K562 (cell line): ENCODE data around the gene ARL14EP.

Experiments used
- CHD1 ChIP-seq: fragments of 200-600 bp; sonication (generic); IDR thresholded peaks from one replicate; pipeline ENCODE4 v1.6.1; 2012; ENCODE audit warnings: mild to moderate bottlenecking, moderate library complexity, low read length, inconsistent platforms
- FOXJ3 ChIP-seq: sonication (generic); formaldehyde crosslinking; IDR thresholded peaks from 2 replicates; pipeline ENCODE4 v1.4.0; 2020; ENCODE audit warnings: mild to moderate bottlenecking, missing genetic modification reagents
- SMAD3 ChIP-seq: fragments of 450-650 bp; formaldehyde crosslinking; conservative IDR thresholded peaks from 2 replicates; pipeline ENCODE4 v1.4.0; 2020; ENCODE audit warnings: mild to moderate bottlenecking
- TAL1 ChIP-seq: fragments of 450-650 bp; IDR thresholded peaks from 2 replicates; pipeline ENCODE4 v1.6.1; 2016; ENCODE audit warnings: mild to moderate bottlenecking
- THAP7 ChIP-seq: fragments of 250-450 bp; sonication (Bioruptor Pico); IDR thresholded peaks from 2 replicates; pipeline ENCODE4 v1.5.0; 2021
- TF ChIP-seq, protein P1 (sequence below), 3 experiments: IDR thresholded peaks in 2 of 3; conservative IDR thresholded peaks in 1 of 3; 2 replicates each; pipeline ENCODE4 v1.5.1; 2011 to 2012; ENCODE audit warnings: low read length in 3 of 3, mild to moderate bottlenecking in 3 of 3, control low read depth in 2 of 3, improper control_type of control experiment in 1 of 3, inconsistent platforms in 1 of 3, low read depth in 1 of 3, mixed read lengths in 1 of 3, moderate library complexity in 1 of 3; ENCODE audit not compliant: insufficient read depth in 2 of 3

DNA sequence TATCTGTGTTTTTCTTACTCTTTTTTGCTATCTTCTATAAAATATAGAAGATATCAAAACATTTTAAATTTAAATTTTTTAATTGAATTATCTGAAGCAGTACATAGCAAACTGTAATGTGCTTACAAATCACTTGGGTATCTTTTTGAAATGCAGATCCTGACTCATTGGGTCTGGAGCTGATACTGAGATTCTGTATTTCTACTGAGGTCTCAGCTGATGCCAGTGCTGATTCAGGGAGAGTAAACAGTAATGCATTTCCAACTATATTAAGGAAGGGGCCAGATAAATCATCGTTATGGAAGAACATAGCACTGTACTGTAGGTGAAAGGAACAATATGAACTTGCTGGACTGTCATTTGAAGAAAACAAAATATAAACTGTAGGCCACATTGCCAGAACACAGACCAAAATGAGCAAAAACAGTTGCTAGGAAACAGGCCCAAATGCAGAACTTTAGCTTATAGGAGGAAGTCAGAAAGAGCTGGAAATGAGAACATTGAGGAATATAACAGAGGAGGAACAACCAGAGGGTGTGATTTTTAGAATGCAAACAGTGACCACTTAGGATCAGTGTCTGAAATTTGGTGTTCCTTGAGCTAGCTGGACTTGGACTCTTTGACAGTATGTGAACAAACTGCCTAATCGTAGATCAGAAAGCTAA, 3.3 kb downstream of the ARL14EP start:
- TF ChIP-seq, protein P1, sequence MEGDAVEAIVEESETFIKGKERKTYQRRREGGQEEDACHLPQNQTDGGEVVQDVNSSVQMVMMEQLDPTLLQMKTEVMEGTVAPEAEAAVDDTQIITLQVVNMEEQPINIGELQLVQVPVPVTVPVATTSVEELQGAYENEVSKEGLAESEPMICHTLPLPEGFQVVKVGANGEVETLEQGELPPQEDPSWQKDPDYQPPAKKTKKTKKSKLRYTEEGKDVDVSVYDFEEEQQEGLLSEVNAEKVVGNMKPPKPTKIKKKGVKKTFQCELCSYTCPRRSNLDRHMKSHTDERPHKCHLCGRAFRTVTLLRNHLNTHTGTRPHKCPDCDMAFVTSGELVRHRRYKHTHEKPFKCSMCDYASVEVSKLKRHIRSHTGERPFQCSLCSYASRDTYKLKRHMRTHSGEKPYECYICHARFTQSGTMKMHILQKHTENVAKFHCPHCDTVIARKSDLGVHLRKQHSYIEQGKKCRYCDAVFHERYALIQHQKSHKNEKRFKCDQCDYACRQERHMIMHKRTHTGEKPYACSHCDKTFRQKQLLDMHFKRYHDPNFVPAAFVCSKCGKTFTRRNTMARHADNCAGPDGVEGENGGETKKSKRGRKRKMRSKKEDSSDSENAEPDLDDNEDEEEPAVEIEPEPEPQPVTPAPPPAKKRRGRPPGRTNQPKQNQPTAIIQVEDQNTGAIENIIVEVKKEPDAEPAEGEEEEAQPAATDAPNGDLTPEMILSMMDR (IDR thresholded peaks at IDR 0.05 in 2 of 3, conservative IDR thresholded peaks at IDR 0.05 in 1 of 3; ENCODE audit: insufficient read depth in 2 of 3, low read depth in 1 of 3, low read length in 3 of 3), result no peak
- no peak for TF ChIP-seq THAP7 (CRISPR knock-in tag)
- TF ChIP-seq CHD1, result no peak
- TF ChIP-seq FOXJ3, result no peak
- TF ChIP-seq TAL1, result no peak
- TF ChIP-seq SMAD3 (CRISPR knock-in tag), result no peak
